ENCODE data around the gene COG1. TPM values are rescaled to one million over a fixed set of nuclear protein-coding genes. Genes with fewer than 3 reads are reported as not detected.

Gene COG1
- total RNA-seq, 1 donor from 2014 or later = 45.6 TPM

DNA sequence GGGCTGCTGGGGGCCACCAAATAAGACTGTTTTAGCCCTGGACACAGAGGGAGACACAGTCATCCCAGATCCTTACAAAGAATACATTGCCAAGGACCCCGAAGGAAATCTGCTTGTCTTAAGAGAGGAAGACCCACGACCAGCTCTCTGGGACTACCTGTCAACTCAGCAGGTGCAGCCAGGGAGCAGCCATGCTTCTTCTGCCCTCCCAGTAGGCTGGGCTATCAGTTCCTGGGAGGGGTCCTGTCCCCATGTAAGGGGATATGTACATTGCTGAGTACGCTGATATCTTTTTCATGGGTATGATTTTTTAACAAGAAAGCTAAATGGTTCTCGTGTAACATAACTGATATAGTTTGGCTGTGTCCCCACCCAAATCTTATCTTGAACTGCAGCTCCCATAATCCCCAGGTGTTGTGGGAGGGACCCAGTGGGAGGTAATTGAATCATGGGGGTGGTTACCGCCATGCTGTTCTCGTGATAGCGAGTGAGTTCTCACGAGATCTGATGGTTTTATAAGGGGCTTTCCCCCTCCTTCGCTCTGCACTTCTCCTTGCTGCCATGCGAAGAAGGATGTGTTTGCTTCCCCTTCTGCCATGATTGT lies 16.8 kb upstream of the COG1 start:
- Mint-ChIP-seq H3K9me3 (ENCODE audit: unreplicated experiment) (no peaks in the 10 kb centered on the region), H3K27ac (ENCODE audit: unreplicated experiment) (no peak overlapping the region), H3K4me3 (ENCODE audit: unreplicated experiment) (no peak overlapping the region), H3K27me3 (ENCODE audit: unreplicated experiment) (no peaks in the 10 kb centered on the region), H3K4me1 (ENCODE audit: unreplicated experiment) (peaks cover 5% of the 10 kb centered on the region), H3K36me3 (ENCODE audit: unreplicated experiment) (peaks cover 12% of the 10 kb centered on the region)
- DNase-seq (ENCODE audit: extremely low spot score, unreplicated experiment) = no peak
- TF ChIP-seq, protein P1, sequence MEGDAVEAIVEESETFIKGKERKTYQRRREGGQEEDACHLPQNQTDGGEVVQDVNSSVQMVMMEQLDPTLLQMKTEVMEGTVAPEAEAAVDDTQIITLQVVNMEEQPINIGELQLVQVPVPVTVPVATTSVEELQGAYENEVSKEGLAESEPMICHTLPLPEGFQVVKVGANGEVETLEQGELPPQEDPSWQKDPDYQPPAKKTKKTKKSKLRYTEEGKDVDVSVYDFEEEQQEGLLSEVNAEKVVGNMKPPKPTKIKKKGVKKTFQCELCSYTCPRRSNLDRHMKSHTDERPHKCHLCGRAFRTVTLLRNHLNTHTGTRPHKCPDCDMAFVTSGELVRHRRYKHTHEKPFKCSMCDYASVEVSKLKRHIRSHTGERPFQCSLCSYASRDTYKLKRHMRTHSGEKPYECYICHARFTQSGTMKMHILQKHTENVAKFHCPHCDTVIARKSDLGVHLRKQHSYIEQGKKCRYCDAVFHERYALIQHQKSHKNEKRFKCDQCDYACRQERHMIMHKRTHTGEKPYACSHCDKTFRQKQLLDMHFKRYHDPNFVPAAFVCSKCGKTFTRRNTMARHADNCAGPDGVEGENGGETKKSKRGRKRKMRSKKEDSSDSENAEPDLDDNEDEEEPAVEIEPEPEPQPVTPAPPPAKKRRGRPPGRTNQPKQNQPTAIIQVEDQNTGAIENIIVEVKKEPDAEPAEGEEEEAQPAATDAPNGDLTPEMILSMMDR (IDR thresholded peaks at IDR 0.05) = no peak

DNA sequence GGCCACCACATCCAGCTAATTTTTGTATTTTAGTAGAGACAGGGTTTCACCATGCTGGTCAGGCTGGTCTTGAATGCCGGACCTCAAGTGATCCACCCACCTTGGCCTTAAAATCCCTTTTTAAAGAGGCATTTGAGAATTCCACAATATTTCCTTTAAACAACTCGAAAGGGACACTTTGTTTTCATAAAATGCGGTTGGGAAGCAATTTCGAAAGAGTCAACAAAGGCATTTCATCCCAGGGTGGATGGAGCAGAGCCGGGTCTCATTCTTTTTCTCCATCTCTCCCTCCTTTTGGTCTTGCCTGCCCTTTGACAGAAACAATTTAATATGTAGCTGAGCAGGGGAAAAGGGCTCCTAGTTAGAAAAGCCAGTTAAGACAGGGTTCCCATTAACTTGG lies 13.5 kb upstream of the COG1 start:
- no peak overlapping the region for H3K27ac Mint-ChIP-seq (ENCODE audit: unreplicated experiment)
- peaks cover 2% of the 10 kb centered on the region for H3K4me1 Mint-ChIP-seq (ENCODE audit: unreplicated experiment)
- no peaks in the 10 kb centered on the region for H3K9me3 Mint-ChIP-seq (ENCODE audit: unreplicated experiment)
- DNase-seq (ENCODE audit: extremely low spot score, unreplicated experiment) = no peak
- TF ChIP-seq, protein P1 (IDR thresholded peaks at IDR 0.05) = no peak
- no peak overlapping the region for H3K4me3 Mint-ChIP-seq (ENCODE audit: unreplicated experiment)
- no peaks in the 10 kb centered on the region for H3K27me3 Mint-ChIP-seq (ENCODE audit: unreplicated experiment)
- H3K36me3 Mint-ChIP-seq (ENCODE audit: unreplicated experiment) = no peaks in the 10 kb centered on the region

DNA sequence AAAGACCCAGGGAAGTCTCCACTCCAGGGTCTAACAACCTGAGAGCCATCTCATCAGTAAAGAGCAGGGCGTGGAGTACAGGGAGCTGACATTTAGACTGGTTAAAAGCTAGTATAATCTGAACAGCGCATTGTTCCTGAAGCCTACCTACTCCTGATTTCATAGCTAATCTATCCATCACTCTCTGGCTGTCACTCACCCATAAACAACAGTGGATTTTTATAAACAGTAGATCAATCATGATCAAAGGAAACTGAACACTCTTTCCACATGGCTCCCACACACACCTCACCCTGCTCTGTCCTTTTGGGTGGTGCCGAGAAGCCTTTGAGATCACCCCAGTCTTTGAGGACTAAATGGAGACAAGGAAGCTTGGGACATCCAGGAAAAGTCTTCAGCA lies 13.0 kb upstream of the COG1 start:
- Mint-ChIP-seq H3K4me3 (ENCODE audit: unreplicated experiment) (no peak overlapping the region), H3K27me3 (ENCODE audit: unreplicated experiment) (no peaks in the 10 kb centered on the region), H3K4me1 (ENCODE audit: unreplicated experiment) (peaks cover 2% of the 10 kb centered on the region), H3K36me3 (ENCODE audit: unreplicated experiment) (no peaks in the 10 kb centered on the region), H3K27ac (ENCODE audit: unreplicated experiment) (no peak overlapping the region), H3K9me3 (ENCODE audit: unreplicated experiment) (no peaks in the 10 kb centered on the region)
- TF ChIP-seq, protein P1 (IDR thresholded peaks at IDR 0.05) = no peak
- no peak for DNase-seq (ENCODE audit: extremely low spot score, unreplicated experiment)

DNA sequence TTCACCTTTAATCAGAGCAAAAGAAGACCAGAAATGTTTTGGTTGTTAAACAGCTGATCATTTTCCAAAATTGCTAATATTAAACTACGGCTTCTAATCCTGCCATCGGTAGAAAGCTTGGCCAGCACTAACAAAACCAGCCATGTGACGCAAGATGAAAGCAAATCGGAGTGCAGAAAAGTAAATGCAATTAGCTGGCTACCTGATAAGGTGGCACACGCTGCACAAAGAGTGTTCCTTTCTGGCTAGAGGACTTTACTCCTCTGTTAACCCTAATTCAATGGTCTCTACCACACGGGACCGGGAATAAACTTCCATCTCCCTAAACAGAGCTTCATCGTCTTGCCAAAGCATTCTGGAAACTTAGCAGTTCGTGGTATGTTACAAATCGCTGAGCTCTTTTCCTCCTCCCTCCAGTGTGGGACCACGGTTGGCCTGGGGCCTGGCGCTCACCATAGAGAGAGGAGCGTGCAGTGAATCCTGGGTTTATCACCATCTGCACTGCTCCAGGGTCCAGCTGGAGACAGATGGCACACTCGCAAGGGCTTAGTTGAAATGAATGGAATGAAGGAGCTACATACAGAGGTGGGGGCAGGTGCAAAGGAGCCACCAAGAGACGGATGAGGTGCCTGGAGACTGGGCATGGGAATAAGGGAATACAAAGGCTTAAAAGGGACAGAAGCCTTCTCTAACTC lies 10.1 kb upstream of the COG1 start:
- H3K27ac Mint-ChIP-seq (ENCODE audit: unreplicated experiment) = no peak overlapping the region
- H3K27me3 Mint-ChIP-seq (ENCODE audit: unreplicated experiment) = no peaks in the 10 kb centered on the region
- TF ChIP-seq, protein P1 (IDR thresholded peaks at IDR 0.05) = no peak
- no peak overlapping the region for H3K4me3 Mint-ChIP-seq (ENCODE audit: unreplicated experiment)
- no peaks in the 10 kb centered on the region for H3K9me3 Mint-ChIP-seq (ENCODE audit: unreplicated experiment)
- H3K4me1 Mint-ChIP-seq (ENCODE audit: unreplicated experiment) = no peaks in the 10 kb centered on the region
- no peak for DNase-seq (ENCODE audit: extremely low spot score, unreplicated experiment)
- no peaks in the 10 kb centered on the region for H3K36me3 Mint-ChIP-seq (ENCODE audit: unreplicated experiment)

- Mint-ChIP-seq H3K36me3 (ENCODE audit: unreplicated experiment) (no peaks in the 10 kb centered on the region), H3K9me3 (ENCODE audit: unreplicated experiment) (no peaks in the 10 kb centered on the region), H3K4me3 (ENCODE audit: unreplicated experiment) (no peak overlapping the region), H3K27me3 (ENCODE audit: unreplicated experiment) (no peaks in the 10 kb centered on the region), H3K27ac (ENCODE audit: unreplicated experiment) (no peak overlapping the region), H3K4me1 (ENCODE audit: unreplicated experiment) (peaks cover 5% of the 10 kb centered on the region)
- TF ChIP-seq, protein P1 (IDR thresholded peaks at IDR 0.05) = no peak
- DNase-seq (ENCODE audit: extremely low spot score, unreplicated experiment) = no peak
Observed at GRCh38 chr17:73184136-73184993, 8.5 kb upstream of the COG1 start.

All from osteocyte (in vitro differentiated cells).